ENCODE measurements around the gene ACER2. TPM values are rescaled to one million over a fixed set of nuclear protein-coding genes. Genes with fewer than 3 reads are reported as not detected.

The ACER2 gene
- total RNA-seq, 1 experiment from 2014 or later = 9.6 TPM

- Mint-ChIP-seq H3K4me3 (peak overlapping the region; percentile 100), H3K27ac (peak overlapping the region; percentile 100), H3K36me3 (ENCODE audit: insufficient read depth in 1 of 3, low read depth in 3 of 3) (peaks cover 40 to 53% (median 52%) of the 10 kb centered on the region in 3 experiments), H3K4me1 (peaks cover 21 to 28% of the 10 kb centered on the region in 2 experiments), H3K9me3 (peaks cover 2 to 3% of the 10 kb centered on the region in 2 experiments; a peak in 2 of 5 replicates), H3K27me3 (ENCODE audit: low read depth) (no peaks in the 10 kb centered on the region)
- Histone ChIP-seq H4K20me1 (ENCODE audit: control insufficient read depth, insufficient read depth, insufficient read length) (no peaks in the 10 kb centered on the region), H3K14ac (ENCODE audit: insufficient read depth, low read length) (peak overlapping the region; percentile 94), H3K56ac (ENCODE audit: insufficient read length, low read depth, low read length) (no peak overlapping the region), H3K79me2 (ENCODE audit: insufficient read depth, low read length) (peaks cover 8% of the 10 kb centered on the region; the same call in 1 of the 2 replicates), H2AK5ac (ENCODE audit: insufficient read length, low read length) (no peak overlapping the region), H3K23me2 (ENCODE audit: insufficient read length, low read depth, low read length, poor library complexity, severe bottlenecking) (peaks cover 6% of the 10 kb centered on the region), H3K27me3 (ENCODE audit: insufficient read depth, low read length) (no peaks in the 10 kb centered on the region), H2BK120ac (ENCODE audit: low read depth, low read length, poor library complexity, severe bottlenecking) (no peak overlapping the region), H2AFZ (ENCODE audit: low read length) (no peak overlapping the region), H4K5ac (ENCODE audit: insufficient read length, low read depth, low read length) (peak overlapping the region; percentile 94), H3K4me1 (ENCODE audit: insufficient read depth, low read length) (peaks cover 2% of the 10 kb centered on the region; the same call in 1 of the 2 replicates), H2BK20ac (ENCODE audit: low read depth, low read length, poor library complexity, severe bottlenecking) (no peak overlapping the region), H4K8ac (replicated peaks; ENCODE audit: insufficient read length, low read depth, low read length) (no peak overlapping the region), H3K79me1 (ENCODE audit: insufficient read depth, low read depth, low read length, poor library complexity, severe bottlenecking) (no peaks in the 10 kb centered on the region), H3K9me3 (ENCODE audit: control insufficient read depth, low read depth, low read length) (no peaks in the 10 kb centered on the region), H2BK5ac (ENCODE audit: insufficient read length, low read length) (peak overlapping the region; percentile 89), H3K18ac (ENCODE audit: insufficient read length, low read depth, low read length) (peak overlapping the region; percentile 89), H3K4ac (ENCODE audit: low read depth, low read length) (peak overlapping the region; percentile 45; the same call in 1 of the 2 replicates), H3K23ac (ENCODE audit: insufficient read length, low read depth, low read length) (no peak overlapping the region), H2BK15ac (ENCODE audit: low read depth, low read length) (no peak overlapping the region), H3K4me2 (ENCODE audit: insufficient read depth, insufficient read length, low read length) (peak overlapping the region; percentile 88), H3K9ac (ENCODE audit: extremely low read depth, insufficient read length, low read length) (peak overlapping the region; percentile 98), H4K91ac (ENCODE audit: insufficient read length, low read depth, low read length) (no peak overlapping the region), H3T11ph (ENCODE audit: low read length) (no peak overlapping the region), H2BK12ac (ENCODE audit: insufficient read length, low read depth, low read length) (no peak overlapping the region), H3K27ac (ENCODE audit: insufficient read length, low read depth, low read length) (peak overlapping the region; percentile 50)
- no peak for DNase-seq
- WGBS (ENCODE audit: extremely low coverage, insufficient read length, low lambda C conversion rate) = no CpG with 5 or more reads among the region's 30 CpGs
- no peak for TF ChIP-seq CTCF (conservative IDR thresholded peaks at IDR 0.05)
These were observed 29.1 kb upstream of the ACER2 start for GRCh38 chr9:19379697-19380046.

Data from H9 (cell line).